Left lung (tissue), 10 donors: ENCODE data around the gene CHRNA9. TPM values are rescaled to one million over a fixed set of nuclear protein-coding genes. Genes with fewer than 3 reads are reported as not detected.

Experiments
- ATAC-seq: fragments of 200-7000 bp; cut with Tn5 transposase; one replicate; pipeline ENCODE4 v1.9.1; 2020; ENCODE audit warnings: moderate library complexity
- DNase-seq, 4 donors: peaks; one replicate each; pipeline ENCODE4 v3.0.0-alpha.2; 2013 to 2020
- H3K27ac ChIP-seq, 2 donors: fragments of 200-600 bp; sonication (generic) in 1 of 2; one replicate each; pipeline versions ENCODE4 v1.5.0 to v1.8.0; 2020 to 2021
- H3K27me3 ChIP-seq, 2 donors: fragments of 200-600 bp; sonication (generic) in 1 of 2; one replicate each; pipeline versions ENCODE4 v1.5.0 to v1.8.0; 2020 to 2021
- H3K36me3 ChIP-seq, 2 donors: fragments of 200-600 bp; sonication (generic) in 1 of 2; one replicate each; pipeline versions ENCODE4 v1.5.0 to v1.8.0; 2020 to 2021
- H3K4me1 ChIP-seq, 2 donors: fragments of 200-600 bp; one replicate each; pipeline ENCODE4 v1.8.0; 2021
- H3K4me3 ChIP-seq, 2 donors: fragments of 200-600 bp; sonication (generic) in 1 of 2; one replicate each; pipeline versions ENCODE4 v1.5.0 to v1.8.0; 2020 to 2021; ENCODE audit warnings: mild to moderate bottlenecking in 1 of 2
- H3K9me3 ChIP-seq, 2 donors: fragments of 200-600 bp; sonication (generic) in 1 of 2; one replicate each; pipeline versions ENCODE4 v1.5.0 to v1.8.0; 2020 to 2021
- intact Hi-C, 2 donors: fragments of 100-400 bp; cut with DNase I; formaldehyde crosslinking; loops; one replicate each; pipeline versions ENCODE4 v1.11.2 to v1.14.2; 2022
- polyA plus RNA-seq, 6 donors: library from polyadenylated mRNA; unstranded; fragments of 120-200 nt; gene quantifications; one replicate each; pipeline ENCODE4 v1.2.1, GENCODE V29; 2013; ENCODE audit not compliant: insufficient read length in 6 of 6
- total RNA-seq, 2 donors: library from RNA; stranded (reverse); fragmentation: NEBNext Ultra II Directional; extraction: Animal tissue kit (Norgen Biotek cat#: 25700); gene quantifications; one replicate each; pipeline ENCODE4 v1.2.1, GENCODE V29; 2021
- TF ChIP-seq, protein P1 (sequence below), 2 donors: fragments of 200-600 bp; sonication (generic) in 1 of 2; IDR thresholded peaks; one replicate each; pipeline versions ENCODE4 v1.5.0 to v1.8.0; 2021; ENCODE audit warnings: antibody characterized with exemption in 2 of 2
- donor health status: DM: no; HTN: yes; CAD: no.
- donor health status: DM: no; HTN: no; CAD: no.

Gene CHRNA9
- total and polyA plus RNA-seq, 8 donors: not detected

- peak; percentile 81 for ATAC-seq
- TF ChIP-seq, protein P1, sequence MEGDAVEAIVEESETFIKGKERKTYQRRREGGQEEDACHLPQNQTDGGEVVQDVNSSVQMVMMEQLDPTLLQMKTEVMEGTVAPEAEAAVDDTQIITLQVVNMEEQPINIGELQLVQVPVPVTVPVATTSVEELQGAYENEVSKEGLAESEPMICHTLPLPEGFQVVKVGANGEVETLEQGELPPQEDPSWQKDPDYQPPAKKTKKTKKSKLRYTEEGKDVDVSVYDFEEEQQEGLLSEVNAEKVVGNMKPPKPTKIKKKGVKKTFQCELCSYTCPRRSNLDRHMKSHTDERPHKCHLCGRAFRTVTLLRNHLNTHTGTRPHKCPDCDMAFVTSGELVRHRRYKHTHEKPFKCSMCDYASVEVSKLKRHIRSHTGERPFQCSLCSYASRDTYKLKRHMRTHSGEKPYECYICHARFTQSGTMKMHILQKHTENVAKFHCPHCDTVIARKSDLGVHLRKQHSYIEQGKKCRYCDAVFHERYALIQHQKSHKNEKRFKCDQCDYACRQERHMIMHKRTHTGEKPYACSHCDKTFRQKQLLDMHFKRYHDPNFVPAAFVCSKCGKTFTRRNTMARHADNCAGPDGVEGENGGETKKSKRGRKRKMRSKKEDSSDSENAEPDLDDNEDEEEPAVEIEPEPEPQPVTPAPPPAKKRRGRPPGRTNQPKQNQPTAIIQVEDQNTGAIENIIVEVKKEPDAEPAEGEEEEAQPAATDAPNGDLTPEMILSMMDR (IDR thresholded peaks at IDR 0.05): no peak
- Histone ChIP-seq H3K36me3 (no peaks in the 10 kb centered on the region), H3K27me3 (no peaks in the 10 kb centered on the region), H3K4me1 (peaks cover 3 to 4% of the 10 kb centered on the region in 2 donors), H3K9me3 (no peaks in the 10 kb centered on the region), H3K4me3 (no peak overlapping the region), H3K27ac (peak overlapping the region; percentile 33 to 60)
- peak in 2 of 4 donors; percentile 79 to 87 for DNase-seq
- intact Hi-C loops: no loop called here
Measured at GRCh38 chr4:40395908-40396793, 61.0 kb downstream of the CHRNA9 start.

- TF ChIP-seq, protein P1 (IDR thresholded peaks at IDR 0.05): no peak
- no peaks in the 10 kb centered on the region for H3K9me3 ChIP-seq
- DNase-seq (no peak), ATAC-seq (no peak)
- H3K27me3 ChIP-seq: no peaks in the 10 kb centered on the region
- intact Hi-C loops: no loop called here
- no peak overlapping the region for H3K27ac ChIP-seq
- H3K4me3 ChIP-seq: no peak overlapping the region
- H3K4me1 ChIP-seq: peaks cover 3 to 4% of the 10 kb centered on the region in 2 donors
- H3K36me3 ChIP-seq: no peaks in the 10 kb centered on the region
Measured at GRCh38 chr4:40399578-40399977, 64.4 kb downstream of the CHRNA9 start.

DNA sequence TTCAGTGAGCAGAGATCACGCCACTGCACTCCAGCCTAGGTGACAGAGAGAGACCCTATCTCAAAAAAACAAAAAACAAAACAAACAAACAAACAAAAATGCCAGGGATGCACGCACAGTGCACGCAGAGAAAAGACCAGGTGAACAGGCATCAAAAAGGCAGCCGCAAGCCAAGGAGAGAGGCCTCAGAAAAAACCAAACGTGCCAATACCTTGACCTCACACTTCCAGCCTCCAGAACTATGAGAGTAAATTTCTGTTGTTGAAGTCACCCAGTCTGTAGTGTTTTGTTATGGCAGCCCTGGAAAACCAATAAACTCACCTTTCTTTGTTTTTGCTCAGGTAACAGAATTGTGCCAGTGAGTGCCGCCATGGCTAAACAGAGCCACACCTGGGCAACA is 66.0 kb downstream of the CHRNA9 start:
- DNase-seq (no peak), ATAC-seq (no peak)
- intact Hi-C loops: no loop called here
- no peaks in the 10 kb centered on the region for H3K9me3 ChIP-seq
- H3K27me3 ChIP-seq: no peaks in the 10 kb centered on the region
- H3K36me3 ChIP-seq: no peaks in the 10 kb centered on the region
- H3K4me1 ChIP-seq: peaks cover 3% of the 10 kb centered on the region in 2 donors
- H3K4me3 ChIP-seq: no peak overlapping the region
- TF ChIP-seq, protein P1 (IDR thresholded peaks at IDR 0.05): no peak
- no peak overlapping the region for H3K27ac ChIP-seq

DNA sequence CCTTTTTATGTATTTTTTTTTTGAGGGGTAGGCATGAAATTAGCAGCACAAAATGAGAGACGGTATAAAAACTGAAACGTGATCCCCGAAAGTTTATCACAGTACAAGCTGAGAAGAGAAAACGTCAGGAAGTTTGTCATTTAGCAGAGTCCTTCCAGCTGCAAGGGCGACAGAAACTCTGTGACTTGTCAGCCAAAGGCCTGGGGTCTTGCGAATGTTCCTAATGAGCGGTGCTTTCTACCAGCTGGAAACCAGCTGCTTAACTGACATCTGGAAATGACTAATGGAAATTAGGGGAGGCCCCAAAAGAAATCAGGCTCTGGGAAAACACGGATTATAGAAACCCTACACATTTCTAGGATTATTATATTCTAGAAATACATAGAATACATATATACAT is 66.5 kb downstream of the CHRNA9 start:
- Histone ChIP-seq H3K4me1 (peaks cover 0 to 3% of the 10 kb centered on the region in 2 donors), H3K9me3 (no peaks in the 10 kb centered on the region), H3K27me3 (no peaks in the 10 kb centered on the region), H3K27ac (no peak overlapping the region), H3K36me3 (no peaks in the 10 kb centered on the region), H3K4me3 (no peak overlapping the region)
- no peak for ATAC-seq
- TF ChIP-seq, protein P1 (IDR thresholded peaks at IDR 0.05): no peak
- intact Hi-C loops: no loop called here
- peak in 2 of 4 donors; percentile 54 to 73 for DNase-seq

- peak overlapping the region in 1 of 2 donors; percentile 67 for H3K27ac ChIP-seq
- H3K4me3 ChIP-seq: no peak overlapping the region
- H3K4me1 ChIP-seq: peaks cover 0 to 3% of the 10 kb centered on the region in 2 donors
- DNase-seq (no peak), ATAC-seq (no peak)
- intact Hi-C loops: no loop called here
- no peaks in the 10 kb centered on the region for H3K27me3 ChIP-seq
- H3K9me3 ChIP-seq: no peaks in the 10 kb centered on the region
- H3K36me3 ChIP-seq: no peaks in the 10 kb centered on the region
- TF ChIP-seq, protein P1 (IDR thresholded peaks at IDR 0.05): no peak
Measured at GRCh38 chr4:40402556-40402955, 67.4 kb downstream of the CHRNA9 start.
